ENCODE results near the gene TMEM214.

The TMEM214 gene

DNA sequence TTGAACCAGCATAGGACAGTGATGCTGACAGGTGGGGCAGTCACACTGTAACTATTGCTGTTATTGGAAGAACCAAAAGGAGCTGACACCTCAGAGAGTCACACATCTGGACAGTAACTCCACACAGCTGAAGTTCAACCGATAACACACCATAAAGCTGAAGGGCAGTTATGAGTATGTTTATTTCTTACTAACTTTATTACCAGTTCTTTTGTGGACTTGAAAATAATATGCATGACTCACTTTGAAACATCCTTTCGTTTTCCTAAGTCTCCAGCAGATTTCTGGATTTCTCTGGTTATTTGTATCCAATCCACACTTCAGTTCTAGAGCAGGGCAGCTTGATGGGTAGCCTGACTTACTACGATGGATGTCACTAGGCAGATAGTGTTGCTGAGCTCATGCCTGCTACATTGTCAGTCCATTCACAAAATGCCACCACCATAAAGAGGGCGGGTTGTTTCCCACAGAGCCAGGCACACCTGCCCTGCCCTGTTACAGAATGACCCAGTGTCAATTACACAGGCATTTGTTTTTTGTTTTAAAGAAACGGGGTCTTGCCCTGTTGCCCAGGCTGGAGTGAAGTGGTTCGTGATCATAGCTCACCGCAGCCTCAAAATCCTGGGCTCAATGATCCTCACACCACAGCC, 10.3 kb downstream of the TMEM214 start:
- H3K4me3 ChIP-seq (ENCODE audit: low read depth, low read length) = no peak overlapping the region
- TF ChIP-seq, protein P1, sequence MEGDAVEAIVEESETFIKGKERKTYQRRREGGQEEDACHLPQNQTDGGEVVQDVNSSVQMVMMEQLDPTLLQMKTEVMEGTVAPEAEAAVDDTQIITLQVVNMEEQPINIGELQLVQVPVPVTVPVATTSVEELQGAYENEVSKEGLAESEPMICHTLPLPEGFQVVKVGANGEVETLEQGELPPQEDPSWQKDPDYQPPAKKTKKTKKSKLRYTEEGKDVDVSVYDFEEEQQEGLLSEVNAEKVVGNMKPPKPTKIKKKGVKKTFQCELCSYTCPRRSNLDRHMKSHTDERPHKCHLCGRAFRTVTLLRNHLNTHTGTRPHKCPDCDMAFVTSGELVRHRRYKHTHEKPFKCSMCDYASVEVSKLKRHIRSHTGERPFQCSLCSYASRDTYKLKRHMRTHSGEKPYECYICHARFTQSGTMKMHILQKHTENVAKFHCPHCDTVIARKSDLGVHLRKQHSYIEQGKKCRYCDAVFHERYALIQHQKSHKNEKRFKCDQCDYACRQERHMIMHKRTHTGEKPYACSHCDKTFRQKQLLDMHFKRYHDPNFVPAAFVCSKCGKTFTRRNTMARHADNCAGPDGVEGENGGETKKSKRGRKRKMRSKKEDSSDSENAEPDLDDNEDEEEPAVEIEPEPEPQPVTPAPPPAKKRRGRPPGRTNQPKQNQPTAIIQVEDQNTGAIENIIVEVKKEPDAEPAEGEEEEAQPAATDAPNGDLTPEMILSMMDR (conservative IDR thresholded peaks at IDR 0.05; ENCODE audit: low read depth, low read length) = no peak
- DNase-seq (ENCODE audit: low read depth) = no peak

DNA sequence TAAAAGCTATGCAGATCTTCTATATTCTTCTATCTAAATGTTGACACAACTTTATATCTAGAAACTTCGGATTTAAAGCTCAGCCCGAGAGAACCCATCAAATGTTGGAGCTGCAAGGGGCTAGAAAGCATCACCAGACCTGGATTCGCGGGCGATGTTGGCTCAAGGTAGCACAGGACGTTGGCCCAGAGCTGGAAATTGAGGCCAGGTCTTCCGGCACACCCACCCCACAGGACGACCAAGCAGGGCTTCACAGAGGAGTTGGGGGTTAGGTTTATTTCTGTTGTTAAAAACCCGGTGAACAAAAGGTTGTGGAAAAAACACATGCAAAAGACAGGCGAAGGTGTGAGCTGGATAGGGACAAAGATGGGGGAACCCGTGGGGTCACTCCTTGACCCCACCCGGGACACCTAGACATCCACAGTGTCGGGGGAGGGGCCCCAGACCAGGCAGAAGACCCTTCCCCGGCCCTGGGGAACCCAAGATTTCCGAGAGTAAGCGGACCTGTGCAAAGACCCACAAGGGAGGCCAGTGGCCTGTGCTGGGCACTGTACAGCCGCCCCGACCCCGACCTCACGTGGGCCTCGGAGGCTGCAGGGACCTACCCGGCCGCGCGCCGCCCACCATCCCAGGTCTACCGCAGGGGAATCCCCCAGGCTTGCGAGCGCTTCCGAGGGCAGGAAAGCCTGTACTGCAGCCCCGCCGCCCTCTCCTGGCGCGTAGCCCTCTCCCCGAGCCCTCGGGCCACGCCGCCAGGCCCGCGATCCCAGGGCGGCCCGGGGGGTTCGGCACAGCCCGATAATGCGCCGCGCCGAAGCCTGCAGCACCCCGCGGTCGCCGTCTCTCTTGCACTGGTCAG, 16.9 kb downstream of the TMEM214 start:
- TF ChIP-seq, protein P1 (conservative IDR thresholded peaks at IDR 0.05; ENCODE audit: low read depth, low read length) = no peak
- DNase-seq (ENCODE audit: low read depth) = no peak
- H3K4me3 ChIP-seq (ENCODE audit: low read depth, low read length) = peak overlapping the region; percentile 85

DNA sequence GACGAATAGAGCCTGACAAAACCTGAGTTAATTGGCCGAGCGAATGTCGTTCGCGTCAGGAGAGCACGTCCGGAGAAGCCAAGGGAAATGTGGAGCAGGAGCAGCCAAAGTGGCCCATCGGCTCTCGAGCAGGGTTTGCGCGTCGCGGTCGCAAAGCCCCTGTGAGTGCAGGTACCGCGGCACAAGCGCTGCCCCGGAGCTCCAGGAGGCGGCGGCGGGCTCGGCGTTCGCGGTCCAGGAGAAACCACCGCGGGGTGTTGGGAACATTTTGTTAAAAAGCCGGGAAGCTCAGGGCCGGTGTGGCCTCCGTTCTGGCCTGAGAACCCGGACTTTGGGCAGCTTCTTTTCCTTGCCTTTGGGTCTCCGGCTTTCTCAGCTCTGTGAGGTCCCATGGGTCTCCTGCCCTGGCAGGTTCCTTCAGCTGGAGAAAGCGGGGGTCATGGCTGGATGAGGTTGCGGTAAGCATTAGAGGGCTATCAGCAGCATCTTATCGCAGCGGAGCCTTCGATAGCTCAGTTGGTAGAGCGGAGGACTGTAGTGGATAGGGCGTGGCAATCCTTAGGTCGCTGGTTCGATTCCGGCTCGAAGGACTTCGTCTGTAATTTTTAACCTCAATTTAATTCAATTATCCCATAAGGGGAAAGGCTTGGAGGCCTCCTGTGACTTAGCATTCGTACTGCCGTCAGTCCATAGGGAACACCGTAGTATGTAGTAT, 17.7 kb downstream of the TMEM214 start:
- DNase-seq (ENCODE audit: low read depth) = peak; percentile 96
- TF ChIP-seq, protein P1 (conservative IDR thresholded peaks at IDR 0.05; ENCODE audit: low read depth, low read length) = peak; percentile 47
- peak overlapping the region; percentile 85 for H3K4me3 ChIP-seq (ENCODE audit: low read depth, low read length)

DNA sequence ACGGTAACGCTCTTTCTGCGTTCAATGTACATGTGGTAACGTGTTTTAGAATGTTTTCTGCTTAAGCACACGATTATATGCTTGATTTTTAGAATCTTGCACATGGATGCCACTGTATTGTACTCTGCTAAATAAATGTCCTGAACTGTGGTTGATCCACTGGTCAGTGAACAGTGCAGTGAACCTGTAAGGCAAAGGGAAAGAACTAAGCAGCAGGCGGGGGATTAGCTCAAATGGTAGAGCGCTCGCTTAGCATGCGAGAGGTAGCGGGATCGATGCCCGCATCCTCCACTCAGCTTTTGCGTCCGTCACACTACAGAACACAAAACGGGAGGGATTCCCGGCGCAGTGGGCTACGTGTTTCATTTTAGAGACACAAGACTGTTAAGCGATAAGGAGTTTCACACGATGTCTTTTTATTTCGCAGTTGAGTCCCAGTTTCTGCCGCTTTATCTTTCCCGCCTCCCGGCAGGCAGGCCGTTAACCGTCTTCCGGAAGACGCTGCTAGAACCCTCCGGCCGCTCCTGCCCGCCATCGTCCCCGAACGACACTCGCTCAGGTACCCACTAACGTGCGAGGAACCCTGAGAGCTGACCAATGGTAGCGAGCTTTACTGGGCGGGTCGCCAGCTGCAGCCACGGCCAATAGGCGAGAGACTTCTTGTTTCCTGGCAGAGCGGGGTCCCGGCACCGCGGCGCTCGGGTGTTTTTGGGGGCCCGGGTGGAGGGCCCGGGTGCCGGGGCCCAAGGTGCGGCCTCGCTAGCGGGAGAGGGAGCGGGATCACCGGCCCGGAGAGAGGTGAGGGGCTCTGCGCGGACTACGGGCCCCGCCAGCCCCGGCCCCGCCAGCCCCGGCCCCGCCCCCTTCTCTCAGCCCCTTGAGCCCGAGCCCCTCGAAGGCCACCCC, 18.5 kb downstream of the TMEM214 start, which contains the start of gene AGBL5:
Gene AGBL5, plus strand, starts transcription at position 673 of the 906 bp plus-strand sequence. CDS start 1,291 bp downstream, outside the sequence.
- H3K4me3 ChIP-seq (ENCODE audit: low read depth, low read length) = peak within 1 kb of the TSS; percentile 85
- DNase-seq (ENCODE audit: low read depth) = peak; percentile 94
- TF ChIP-seq, protein P1 (conservative IDR thresholded peaks at IDR 0.05; ENCODE audit: low read depth, low read length) = no peak

DNA sequence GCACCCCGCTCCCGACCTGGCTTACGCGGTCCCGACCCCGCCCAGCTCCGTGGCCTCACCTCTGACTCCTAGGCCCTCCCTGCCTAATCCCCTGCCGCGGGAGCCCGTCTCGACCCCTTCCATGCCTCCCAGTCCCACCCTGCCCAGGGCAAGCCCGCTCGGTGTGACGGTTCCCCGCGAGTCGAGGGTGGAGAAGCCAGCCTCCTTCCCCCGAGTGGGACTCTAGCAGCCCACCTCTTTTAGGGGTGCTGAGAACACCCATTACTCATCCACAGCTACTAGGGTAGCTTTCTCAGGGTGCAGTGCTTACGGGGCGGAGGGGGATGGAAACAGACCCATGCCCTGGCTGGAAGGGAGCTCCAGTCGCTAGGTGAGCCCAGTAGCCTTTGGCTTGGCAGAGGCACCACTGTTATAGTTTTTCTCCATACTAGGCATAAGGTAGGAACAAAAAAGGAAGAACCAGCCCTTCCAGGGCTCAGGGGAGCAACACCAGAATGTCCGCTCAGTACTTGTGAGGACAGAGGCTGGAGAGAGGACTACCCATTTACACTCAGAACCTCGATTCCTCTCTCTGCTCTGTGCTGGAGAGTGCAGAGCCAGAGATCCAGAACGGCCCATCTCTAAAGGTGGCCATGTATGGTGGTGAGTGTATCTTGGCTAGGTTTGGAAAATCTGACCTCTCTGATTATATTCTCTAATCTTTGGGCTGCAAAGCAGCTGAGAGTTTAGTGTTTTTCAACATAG, 19.3 kb downstream of the TMEM214 start:
- peak overlapping the region; percentile 85 for H3K4me3 ChIP-seq (ENCODE audit: low read depth, low read length)
- DNase-seq (ENCODE audit: low read depth) = peak; percentile 37
- TF ChIP-seq, protein P1 (conservative IDR thresholded peaks at IDR 0.05; ENCODE audit: low read depth, low read length) = no peak
